ENCODE measurements around the gene KAT8.

The KAT8 gene

GRCh38 chr16:31085873-31086628, 31.4 kb upstream of the KAT8 start:
- H3K27me3 ChIP-seq (ENCODE audit: insufficient read depth, low read depth, severe bottlenecking) = no peaks in the 10 kb centered on the region
- DNase-seq = no peak
- no peak overlapping the region for H3K4me3 ChIP-seq (ENCODE audit: low read depth, low read length)
- H3K36me3 ChIP-seq = peaks cover 53% of the 10 kb centered on the region
- no peaks in the 10 kb centered on the region for H3K9me3 ChIP-seq (ENCODE audit: severe bottlenecking)
- H3K27ac ChIP-seq = no peak overlapping the region; the same call in 1 of the 2 replicates
- TF ChIP-seq CTCF (IDR thresholded peaks at IDR 0.05; ENCODE audit: low read depth, low read length) = no peak

GRCh38 chr16:31086629-31086906, 30.9 kb upstream of the KAT8 start:
- H3K27me3 ChIP-seq (ENCODE audit: insufficient read depth, low read depth, severe bottlenecking) = no peaks in the 10 kb centered on the region
- peaks cover 53% of the 10 kb centered on the region for H3K36me3 ChIP-seq
- no peak overlapping the region for H3K4me3 ChIP-seq (ENCODE audit: low read depth, low read length)
- no peak for DNase-seq
- no peak for TF ChIP-seq CTCF (IDR thresholded peaks at IDR 0.05; ENCODE audit: low read depth, low read length)
- no peaks in the 10 kb centered on the region for H3K9me3 ChIP-seq (ENCODE audit: severe bottlenecking)
- no peak overlapping the region; the same call in 1 of the 2 replicates for H3K27ac ChIP-seq

GRCh38 chr16:31087481-31087880, 30.0 kb upstream of the KAT8 start:
- no peaks in the 10 kb centered on the region for H3K9me3 ChIP-seq (ENCODE audit: severe bottlenecking)
- no peak overlapping the region for H3K4me3 ChIP-seq (ENCODE audit: low read depth, low read length)
- peak overlapping the region; percentile 77 for H3K27ac ChIP-seq
- H3K36me3 ChIP-seq = peaks cover 52% of the 10 kb centered on the region
- no peak for DNase-seq
- no peaks in the 10 kb centered on the region for H3K27me3 ChIP-seq (ENCODE audit: insufficient read depth, low read depth, severe bottlenecking)
- no peak for TF ChIP-seq CTCF (IDR thresholded peaks at IDR 0.05; ENCODE audit: low read depth, low read length)

GRCh38 chr16:31087971-31088370, 29.5 kb upstream of the KAT8 start:
- peak; percentile 80 for DNase-seq
- Histone ChIP-seq H3K27me3 (ENCODE audit: insufficient read depth, low read depth, severe bottlenecking) (no peaks in the 10 kb centered on the region), H3K36me3 (peaks cover 53% of the 10 kb centered on the region), H3K4me3 (ENCODE audit: low read depth, low read length) (no peak overlapping the region), H3K27ac (peak overlapping the region; percentile 77), H3K9me3 (ENCODE audit: severe bottlenecking) (no peaks in the 10 kb centered on the region)
- TF ChIP-seq CTCF (IDR thresholded peaks at IDR 0.05; ENCODE audit: low read depth, low read length) = no peak

GRCh38 chr16:31088459-31089183, 28.8 kb upstream of the KAT8 start, which contains the start of gene PRSS53:
PRSS53 (minus strand) TSS chr16:31088943; CDS start chr16:31088809, 134 bp downstream.
- no peak for DNase-seq

More at GRCh38 chr16:31088459-31089183, 28.8 kb upstream of the KAT8 start, which contains the start of gene PRSS53:
- no peaks in the 10 kb centered on the region for H3K9me3 ChIP-seq (ENCODE audit: severe bottlenecking)
- no peak for TF ChIP-seq CTCF (IDR thresholded peaks at IDR 0.05; ENCODE audit: low read depth, low read length)
- H3K36me3 ChIP-seq = peaks cover 53% of the 10 kb centered on the region
- H3K4me3 ChIP-seq (ENCODE audit: low read depth, low read length) = no peak within 1 kb of the TSS
- H3K27ac ChIP-seq = peak within 1 kb of the TSS; percentile 77
- H3K27me3 ChIP-seq (ENCODE audit: insufficient read depth, low read depth, severe bottlenecking) = no peaks in the 10 kb centered on the region

All from WERI-Rb-1 (cell line).